K562 (cell line): Measurements from ENCODE around the gene CDCP1. TPM values are rescaled to one million over a fixed set of nuclear protein-coding genes. Genes with fewer than 3 reads are reported as not detected.

Experiments used
- BACH1 ChIP-seq: fragments of 200-800 bp; sonication (Bioruptor generic); IDR thresholded peaks from 2 replicates; pipeline ENCODE4 v1.6.1; 2016; ENCODE audit warnings: missing genetic modification characterization, missing compliant biosample characterization
- CBFA2T3 ChIP-seq: fragments of 450-650 bp; IDR thresholded peaks from 2 replicates; pipeline ENCODE4 v1.6.1; 2017
- SMARCB1 ChIP-seq: IDR thresholded peaks from 2 replicates; pipeline ENCODE4 v1.6.1; 2011; ENCODE audit warnings: improper control_type of control experiment, low read depth; ENCODE audit not compliant: insufficient read length
- ZNF766 ChIP-seq: fragments of 200-800 bp; sonication (Bioruptor generic); conservative IDR thresholded peaks from 2 replicates; pipeline ENCODE4 v1.6.1; 2016; ENCODE audit warnings: missing genetic modification characterization, missing compliant biosample characterization
- polyA plus RNA-seq, 8 experiments: library from polyadenylated mRNA; depleted of rRNA in 4 of 8; stranded (reverse) in 5 of 8; unstranded in 3 of 8; fragments of >200 nt; fragmentation: Nextera tagmentation in 2 of 8; fragmentation: Illumina TruSeq in 1 of 8; extraction: Ambion mirVana in 2 of 8; extraction: Trizol in 1 of 8; gene quantifications; 2 replicates each; pipeline versions ENCODE4 v1.2.1 to v1.2.3, GENCODE V29; 2011 to 2014; ENCODE audit warnings: inconsistent platforms in 1 of 8, missing spikeins in 1 of 8
- total RNA-seq, 7 experiments: library from RNA; depleted of rRNA in 6 of 7; stranded (reverse); fragments of >200 nt in 6 of 7; fragmentation: Illumina TruSeq in 2 of 7; extraction: Trizol in 2 of 7; gene quantifications; 2 replicates each; pipeline versions ENCODE4 v1.2.1 to v1.2.3, GENCODE V29; 2011 to 2021; ENCODE audit warnings: low replicate concordance in 1 of 7
- TF ChIP-seq, protein P1 (sequence below): fragments of 450-650 bp; IDR thresholded peaks from 2 replicates; pipeline ENCODE4 v1.6.1; 2016; ENCODE audit warnings: mild to moderate bottlenecking, moderate library complexity
- TF ChIP-seq, protein P2 (sequence below): fragments of 250-450 bp; sonication (Bioruptor Pico); IDR thresholded peaks from 2 replicates; pipeline ENCODE4 v1.5.0; 2020; ENCODE audit warnings: mild to moderate bottlenecking
- TF ChIP-seq, protein P3 (sequence below): fragments of 250-450 bp; sonication (Bioruptor Pico); IDR thresholded peaks from 2 replicates; pipeline ENCODE4 v1.4.0; 2020; ENCODE audit warnings: mild to moderate bottlenecking, moderate library complexity, borderline replicate concordance
- TF ChIP-seq, protein P4 (sequence below): fragments of 250-450 bp; sonication (Bioruptor Pico); IDR thresholded peaks from 2 replicates; pipeline ENCODE4 v1.4.0; 2020

The CDCP1 gene
- total and polyA plus RNA-seq, 9 of the 15 experiments (the other 6 are each of a cell fraction or from before 2014, with no cell fraction given): 3.9 to 16.4 (median 5.2) TPM

DNA sequence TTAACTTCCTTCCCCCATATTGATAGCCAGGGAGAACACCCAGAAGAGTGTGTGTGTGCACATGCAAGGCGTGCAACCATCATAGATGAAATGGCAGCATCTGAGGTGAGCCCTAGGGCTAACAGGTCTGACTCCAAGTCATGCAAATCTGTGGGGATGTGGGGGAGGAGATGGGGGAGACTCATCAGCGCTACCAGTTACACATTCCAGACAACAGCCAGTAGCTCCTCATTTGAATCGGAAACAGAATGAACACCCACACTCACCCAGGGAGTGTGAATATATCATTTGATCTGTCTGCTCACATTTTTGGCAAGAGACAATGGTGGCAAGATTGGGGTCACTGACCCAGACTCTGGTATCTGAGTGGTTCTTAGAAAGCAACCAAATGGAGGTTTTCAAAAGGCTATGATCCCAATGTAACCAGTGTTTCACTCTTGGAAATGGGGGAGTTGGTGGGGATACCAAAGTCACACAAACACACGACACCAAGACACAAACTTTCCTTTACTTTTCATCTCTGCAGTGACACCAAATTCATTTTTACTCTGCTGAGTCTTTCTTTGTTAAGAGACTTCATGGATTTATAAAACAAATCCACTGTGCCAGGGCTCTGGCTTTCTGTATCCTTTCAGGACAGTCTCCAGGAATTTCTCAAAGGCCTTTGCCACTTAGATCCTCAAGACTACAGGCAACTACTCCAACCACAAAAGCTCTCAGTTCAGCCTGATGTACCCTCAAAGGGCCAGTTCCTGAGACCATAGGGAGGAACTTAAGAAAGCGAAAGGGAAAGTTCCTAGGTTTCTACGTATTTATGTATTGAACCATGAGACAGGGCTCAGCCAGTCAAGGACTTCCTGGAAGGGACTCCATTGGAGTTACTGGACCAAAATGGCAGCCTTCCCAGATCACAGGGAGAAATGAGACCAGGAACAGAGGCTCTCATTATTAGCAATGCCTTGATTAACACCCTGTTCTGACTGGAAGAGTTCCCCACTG lies 2.2 kb downstream of the CDCP1 start (continued):
- TF ChIP-seq, protein P1, sequence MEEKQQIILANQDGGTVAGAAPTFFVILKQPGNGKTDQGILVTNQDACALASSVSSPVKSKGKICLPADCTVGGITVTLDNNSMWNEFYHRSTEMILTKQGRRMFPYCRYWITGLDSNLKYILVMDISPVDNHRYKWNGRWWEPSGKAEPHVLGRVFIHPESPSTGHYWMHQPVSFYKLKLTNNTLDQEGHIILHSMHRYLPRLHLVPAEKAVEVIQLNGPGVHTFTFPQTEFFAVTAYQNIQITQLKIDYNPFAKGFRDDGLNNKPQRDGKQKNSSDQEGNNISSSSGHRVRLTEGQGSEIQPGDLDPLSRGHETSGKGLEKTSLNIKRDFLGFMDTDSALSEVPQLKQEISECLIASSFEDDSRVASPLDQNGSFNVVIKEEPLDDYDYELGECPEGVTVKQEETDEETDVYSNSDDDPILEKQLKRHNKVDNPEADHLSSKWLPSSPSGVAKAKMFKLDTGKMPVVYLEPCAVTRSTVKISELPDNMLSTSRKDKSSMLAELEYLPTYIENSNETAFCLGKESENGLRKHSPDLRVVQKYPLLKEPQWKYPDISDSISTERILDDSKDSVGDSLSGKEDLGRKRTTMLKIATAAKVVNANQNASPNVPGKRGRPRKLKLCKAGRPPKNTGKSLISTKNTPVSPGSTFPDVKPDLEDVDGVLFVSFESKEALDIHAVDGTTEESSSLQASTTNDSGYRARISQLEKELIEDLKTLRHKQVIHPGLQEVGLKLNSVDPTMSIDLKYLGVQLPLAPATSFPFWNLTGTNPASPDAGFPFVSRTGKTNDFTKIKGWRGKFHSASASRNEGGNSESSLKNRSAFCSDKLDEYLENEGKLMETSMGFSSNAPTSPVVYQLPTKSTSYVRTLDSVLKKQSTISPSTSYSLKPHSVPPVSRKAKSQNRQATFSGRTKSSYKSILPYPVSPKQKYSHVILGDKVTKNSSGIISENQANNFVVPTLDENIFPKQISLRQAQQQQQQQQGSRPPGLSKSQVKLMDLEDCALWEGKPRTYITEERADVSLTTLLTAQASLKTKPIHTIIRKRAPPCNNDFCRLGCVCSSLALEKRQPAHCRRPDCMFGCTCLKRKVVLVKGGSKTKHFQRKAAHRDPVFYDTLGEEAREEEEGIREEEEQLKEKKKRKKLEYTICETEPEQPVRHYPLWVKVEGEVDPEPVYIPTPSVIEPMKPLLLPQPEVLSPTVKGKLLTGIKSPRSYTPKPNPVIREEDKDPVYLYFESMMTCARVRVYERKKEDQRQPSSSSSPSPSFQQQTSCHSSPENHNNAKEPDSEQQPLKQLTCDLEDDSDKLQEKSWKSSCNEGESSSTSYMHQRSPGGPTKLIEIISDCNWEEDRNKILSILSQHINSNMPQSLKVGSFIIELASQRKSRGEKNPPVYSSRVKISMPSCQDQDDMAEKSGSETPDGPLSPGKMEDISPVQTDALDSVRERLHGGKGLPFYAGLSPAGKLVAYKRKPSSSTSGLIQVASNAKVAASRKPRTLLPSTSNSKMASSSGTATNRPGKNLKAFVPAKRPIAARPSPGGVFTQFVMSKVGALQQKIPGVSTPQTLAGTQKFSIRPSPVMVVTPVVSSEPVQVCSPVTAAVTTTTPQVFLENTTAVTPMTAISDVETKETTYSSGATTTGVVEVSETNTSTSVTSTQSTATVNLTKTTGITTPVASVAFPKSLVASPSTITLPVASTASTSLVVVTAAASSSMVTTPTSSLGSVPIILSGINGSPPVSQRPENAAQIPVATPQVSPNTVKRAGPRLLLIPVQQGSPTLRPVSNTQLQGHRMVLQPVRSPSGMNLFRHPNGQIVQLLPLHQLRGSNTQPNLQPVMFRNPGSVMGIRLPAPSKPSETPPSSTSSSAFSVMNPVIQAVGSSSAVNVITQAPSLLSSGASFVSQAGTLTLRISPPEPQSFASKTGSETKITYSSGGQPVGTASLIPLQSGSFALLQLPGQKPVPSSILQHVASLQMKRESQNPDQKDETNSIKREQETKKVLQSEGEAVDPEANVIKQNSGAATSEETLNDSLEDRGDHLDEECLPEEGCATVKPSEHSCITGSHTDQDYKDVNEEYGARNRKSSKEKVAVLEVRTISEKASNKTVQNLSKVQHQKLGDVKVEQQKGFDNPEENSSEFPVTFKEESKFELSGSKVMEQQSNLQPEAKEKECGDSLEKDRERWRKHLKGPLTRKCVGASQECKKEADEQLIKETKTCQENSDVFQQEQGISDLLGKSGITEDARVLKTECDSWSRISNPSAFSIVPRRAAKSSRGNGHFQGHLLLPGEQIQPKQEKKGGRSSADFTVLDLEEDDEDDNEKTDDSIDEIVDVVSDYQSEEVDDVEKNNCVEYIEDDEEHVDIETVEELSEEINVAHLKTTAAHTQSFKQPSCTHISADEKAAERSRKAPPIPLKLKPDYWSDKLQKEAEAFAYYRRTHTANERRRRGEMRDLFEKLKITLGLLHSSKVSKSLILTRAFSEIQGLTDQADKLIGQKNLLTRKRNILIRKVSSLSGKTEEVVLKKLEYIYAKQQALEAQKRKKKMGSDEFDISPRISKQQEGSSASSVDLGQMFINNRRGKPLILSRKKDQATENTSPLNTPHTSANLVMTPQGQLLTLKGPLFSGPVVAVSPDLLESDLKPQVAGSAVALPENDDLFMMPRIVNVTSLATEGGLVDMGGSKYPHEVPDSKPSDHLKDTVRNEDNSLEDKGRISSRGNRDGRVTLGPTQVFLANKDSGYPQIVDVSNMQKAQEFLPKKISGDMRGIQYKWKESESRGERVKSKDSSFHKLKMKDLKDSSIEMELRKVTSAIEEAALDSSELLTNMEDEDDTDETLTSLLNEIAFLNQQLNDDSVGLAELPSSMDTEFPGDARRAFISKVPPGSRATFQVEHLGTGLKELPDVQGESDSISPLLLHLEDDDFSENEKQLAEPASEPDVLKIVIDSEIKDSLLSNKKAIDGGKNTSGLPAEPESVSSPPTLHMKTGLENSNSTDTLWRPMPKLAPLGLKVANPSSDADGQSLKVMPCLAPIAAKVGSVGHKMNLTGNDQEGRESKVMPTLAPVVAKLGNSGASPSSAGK: peak; percentile 22; the same call in 1 of the 2 replicates
- TF ChIP-seq, protein P2, sequence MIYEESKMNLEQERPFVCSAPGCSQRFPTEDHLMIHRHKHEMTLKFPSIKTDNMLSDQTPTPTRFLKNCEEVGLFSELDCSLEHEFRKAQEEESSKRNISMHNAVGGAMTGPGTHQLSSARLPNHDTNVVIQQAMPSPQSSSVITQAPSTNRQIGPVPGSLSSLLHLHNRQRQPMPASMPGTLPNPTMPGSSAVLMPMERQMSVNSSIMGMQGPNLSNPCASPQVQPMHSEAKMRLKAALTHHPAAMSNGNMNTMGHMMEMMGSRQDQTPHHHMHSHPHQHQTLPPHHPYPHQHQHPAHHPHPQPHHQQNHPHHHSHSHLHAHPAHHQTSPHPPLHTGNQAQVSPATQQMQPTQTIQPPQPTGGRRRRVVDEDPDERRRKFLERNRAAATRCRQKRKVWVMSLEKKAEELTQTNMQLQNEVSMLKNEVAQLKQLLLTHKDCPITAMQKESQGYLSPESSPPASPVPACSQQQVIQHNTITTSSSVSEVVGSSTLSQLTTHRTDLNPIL (CRISPR knock-in tag): no peak
- TF ChIP-seq ZNF766 (CRISPR knock-in tag) (0 out of 2 replicates have a peak, but pooled peaks have one; percentile 16), BACH1 (peak; percentile 65; the same call in 1 of the 2 replicates), SMARCB1 (no peak), CBFA2T3 (peak; percentile 70)
- TF ChIP-seq, protein P3, sequence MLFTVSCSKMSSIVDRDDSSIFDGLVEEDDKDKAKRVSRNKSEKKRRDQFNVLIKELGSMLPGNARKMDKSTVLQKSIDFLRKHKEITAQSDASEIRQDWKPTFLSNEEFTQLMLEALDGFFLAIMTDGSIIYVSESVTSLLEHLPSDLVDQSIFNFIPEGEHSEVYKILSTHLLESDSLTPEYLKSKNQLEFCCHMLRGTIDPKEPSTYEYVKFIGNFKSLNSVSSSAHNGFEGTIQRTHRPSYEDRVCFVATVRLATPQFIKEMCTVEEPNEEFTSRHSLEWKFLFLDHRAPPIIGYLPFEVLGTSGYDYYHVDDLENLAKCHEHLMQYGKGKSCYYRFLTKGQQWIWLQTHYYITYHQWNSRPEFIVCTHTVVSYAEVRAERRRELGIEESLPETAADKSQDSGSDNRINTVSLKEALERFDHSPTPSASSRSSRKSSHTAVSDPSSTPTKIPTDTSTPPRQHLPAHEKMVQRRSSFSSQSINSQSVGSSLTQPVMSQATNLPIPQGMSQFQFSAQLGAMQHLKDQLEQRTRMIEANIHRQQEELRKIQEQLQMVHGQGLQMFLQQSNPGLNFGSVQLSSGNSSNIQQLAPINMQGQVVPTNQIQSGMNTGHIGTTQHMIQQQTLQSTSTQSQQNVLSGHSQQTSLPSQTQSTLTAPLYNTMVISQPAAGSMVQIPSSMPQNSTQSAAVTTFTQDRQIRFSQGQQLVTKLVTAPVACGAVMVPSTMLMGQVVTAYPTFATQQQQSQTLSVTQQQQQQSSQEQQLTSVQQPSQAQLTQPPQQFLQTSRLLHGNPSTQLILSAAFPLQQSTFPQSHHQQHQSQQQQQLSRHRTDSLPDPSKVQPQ (CRISPR knock-in tag): no peak
- TF ChIP-seq, protein P4, sequence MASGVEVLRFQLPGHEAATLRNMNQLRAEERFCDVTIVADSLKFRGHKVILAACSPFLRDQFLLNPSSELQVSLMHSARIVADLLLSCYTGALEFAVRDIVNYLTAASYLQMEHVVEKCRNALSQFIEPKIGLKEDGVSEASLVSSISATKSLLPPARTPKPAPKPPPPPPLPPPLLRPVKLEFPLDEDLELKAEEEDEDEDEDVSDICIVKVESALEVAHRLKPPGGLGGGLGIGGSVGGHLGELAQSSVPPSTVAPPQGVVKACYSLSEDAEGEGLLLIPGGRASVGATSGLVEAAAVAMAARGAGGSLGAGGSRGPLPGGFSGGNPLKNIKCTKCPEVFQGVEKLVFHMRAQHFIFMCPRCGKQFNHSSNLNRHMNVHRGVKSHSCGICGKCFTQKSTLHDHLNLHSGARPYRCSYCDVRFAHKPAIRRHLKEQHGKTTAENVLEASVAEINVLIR (CRISPR knock-in tag): no peak
